GM23248 (cell line): Measurements from ENCODE around the gene PC.

Experiments
- EZH2 ChIP-seq: fragments of 200-600 bp; sonication (generic); IDR thresholded peaks from 2 replicates; pipeline ENCODE4 v1.6.1; 2018; ENCODE audit warnings: antibody characterized with exemption, mild to moderate bottlenecking; ENCODE audit not compliant: insufficient read depth, poor library complexity, severe bottlenecking
- EZH2phosphoT487 ChIP-seq: fragments of 200-600 bp; sonication (generic); IDR thresholded peaks from 2 replicates; pipeline ENCODE4 v1.6.1; 2018; ENCODE audit warnings: antibody characterized with exemption, moderate library complexity, mild to moderate bottlenecking, low read depth; ENCODE audit not compliant: insufficient read depth

DNA sequence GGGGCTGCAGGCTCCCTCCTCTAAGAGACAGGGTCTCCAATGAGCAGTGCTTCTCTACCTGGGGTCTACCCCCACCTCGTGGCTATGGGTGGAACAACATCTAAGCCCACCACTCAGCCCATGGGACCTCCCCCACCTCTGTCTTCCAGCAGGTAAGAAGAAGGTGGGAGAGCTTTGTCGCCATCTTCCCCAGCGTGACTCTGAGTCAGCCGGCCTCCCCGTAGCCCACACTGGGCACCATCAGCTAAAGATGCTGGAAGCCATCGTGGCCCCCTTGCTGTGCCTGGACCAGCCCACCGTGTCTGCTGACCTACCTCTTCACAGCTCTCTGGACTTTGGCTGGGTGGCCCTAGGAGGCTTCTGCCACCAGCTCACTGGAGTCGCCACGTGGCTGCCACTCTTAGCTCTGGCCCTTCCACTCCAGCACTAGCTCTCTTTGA lies 17.9 kb upstream of the PC start:
- TF ChIP-seq EZH2 (no peak), EZH2phosphoT487 (no peak)
